Skeletal muscle tissue (tissue), 4 donors: ENCODE measurements around the gene BARHL1. TPM values are rescaled to one million over a fixed set of nuclear protein-coding genes. Genes with fewer than 3 reads are reported as not detected.

Source experiments
- H3K27ac ChIP-seq: one replicate; pipeline ENCODE4 v1.7.0; 2013; ENCODE audit warnings: mild to moderate bottlenecking, low read depth, low read length, inconsistent platforms
- H3K27me3 ChIP-seq, 3 donors: one replicate each; pipeline ENCODE4 v1.7.0; 2013; ENCODE audit warnings: low read length in 3 of 3; ENCODE audit not compliant: control insufficient read depth in 3 of 3, insufficient read depth in 3 of 3
- H3K36me3 ChIP-seq, 3 donors: one replicate each; pipeline ENCODE4 v1.7.0; 2013; ENCODE audit warnings: low read length in 3 of 3; ENCODE audit not compliant: control insufficient read depth in 3 of 3, insufficient read depth in 3 of 3
- H3K4me1 ChIP-seq, 3 donors: one replicate each; pipeline ENCODE4 v1.7.0; 2013; ENCODE audit warnings: low read length in 3 of 3, mild to moderate bottlenecking in 3 of 3; ENCODE audit not compliant: control insufficient read depth in 3 of 3, insufficient read depth in 3 of 3
- H3K4me3 ChIP-seq, 3 donors: one replicate each; pipeline ENCODE4 v1.7.0; 2013; ENCODE audit warnings: low read length in 3 of 3
- H3K9ac ChIP-seq, 3 donors: one replicate each; pipeline ENCODE4 v1.7.0; 2013; ENCODE audit warnings: low read length in 3 of 3, mild to moderate bottlenecking in 3 of 3, moderate library complexity in 2 of 3, low read depth in 1 of 3
- H3K9me3 ChIP-seq, 3 donors: one replicate each; pipeline ENCODE4 v1.7.0; 2013; ENCODE audit warnings: low read length in 3 of 3; ENCODE audit not compliant: control insufficient read depth in 3 of 3
- total RNA-seq: library from RNA; depleted of rRNA; stranded (reverse); fragments of >200 nt; gene quantifications from one replicate; pipeline ENCODE4 v1.2.3, GENCODE V29; 2014
- donor health status: Osteomylitis.

The BARHL1 gene
- total RNA-seq, 1 donor from 2014 or later = not detected

GRCh38 chr9:132591244-132591643, 8.8 kb downstream of the BARHL1 start:
- Histone ChIP-seq H3K9ac (no peak overlapping the region), H3K36me3 (peaks cover 0 to 14% (median 13%) of the 10 kb centered on the region in 3 donors), H3K4me3 (no peak overlapping the region), H3K27ac (no peak overlapping the region), H3K9me3 (no peaks in the 10 kb centered on the region), H3K4me1 (peaks cover 0 to 2% (median 0%) of the 10 kb centered on the region in 3 donors), H3K27me3 (peaks cover 50 to 66% (median 64%) of the 10 kb centered on the region in 3 donors)

GRCh38 chr9:132591751-132592314, 9.4 kb downstream of the BARHL1 start:
- H3K36me3 ChIP-seq = peaks cover 0 to 16% (median 16%) of the 10 kb centered on the region in 3 donors
- peaks cover 0 to 2% (median 0%) of the 10 kb centered on the region in 3 donors for H3K4me1 ChIP-seq
- H3K9me3 ChIP-seq = no peaks in the 10 kb centered on the region
- H3K27ac ChIP-seq = no peak overlapping the region
- no peak overlapping the region for H3K4me3 ChIP-seq
- no peak overlapping the region for H3K9ac ChIP-seq
- H3K27me3 ChIP-seq = peaks cover 44 to 60% (median 58%) of the 10 kb centered on the region in 3 donors

GRCh38 chr9:132592451-132592850, 10.0 kb downstream of the BARHL1 start:
- Histone ChIP-seq H3K27me3 (peaks cover 38 to 54% (median 52%) of the 10 kb centered on the region in 3 donors), H3K27ac (no peak overlapping the region), H3K36me3 (peaks cover 0 to 20% (median 16%) of the 10 kb centered on the region in 3 donors), H3K4me3 (no peak overlapping the region), H3K9ac (no peak overlapping the region), H3K4me1 (no peaks in the 10 kb centered on the region), H3K9me3 (no peaks in the 10 kb centered on the region)

GRCh38 chr9:132594412-132594811, 12.0 kb downstream of the BARHL1 start:
- H3K4me1 ChIP-seq = no peaks in the 10 kb centered on the region
- H3K9ac ChIP-seq = no peak overlapping the region
- H3K4me3 ChIP-seq = no peak overlapping the region
- no peaks in the 10 kb centered on the region for H3K9me3 ChIP-seq
- peaks cover 21 to 35% (median 34%) of the 10 kb centered on the region in 3 donors for H3K27me3 ChIP-seq
- H3K27ac ChIP-seq = no peak overlapping the region
- peaks cover 0 to 22% (median 16%) of the 10 kb centered on the region in 3 donors for H3K36me3 ChIP-seq

- Histone ChIP-seq H3K4me3 (no peak overlapping the region), H3K9ac (no peak overlapping the region), H3K27ac (no peak overlapping the region), H3K4me1 (no peaks in the 10 kb centered on the region), H3K27me3 (peaks cover 21 to 32% (median 26%) of the 10 kb centered on the region in 3 donors), H3K36me3 (peaks cover 5 to 24% (median 22%) of the 10 kb centered on the region in 3 donors), H3K9me3 (no peaks in the 10 kb centered on the region)
Observed at GRCh38 chr9:132595319-132595718, 12.9 kb downstream of the BARHL1 start.

- Histone ChIP-seq H3K36me3 (peaks cover 9 to 31% (median 26%) of the 10 kb centered on the region in 3 donors), H3K4me1 (no peaks in the 10 kb centered on the region), H3K9ac (no peak overlapping the region), H3K4me3 (no peak overlapping the region), H3K27ac (no peak overlapping the region), H3K27me3 (peaks cover 15 to 25% (median 18%) of the 10 kb centered on the region in 3 donors), H3K9me3 (no peaks in the 10 kb centered on the region)
Observed at GRCh38 chr9:132596200-132596599, 13.8 kb downstream of the BARHL1 start.

- Histone ChIP-seq H3K9ac (no peak overlapping the region), H3K27me3 (peaks cover 4 to 15% (median 7%) of the 10 kb centered on the region in 3 donors), H3K27ac (no peak overlapping the region), H3K4me1 (no peaks in the 10 kb centered on the region), H3K36me3 (peaks cover 13 to 33% (median 31%) of the 10 kb centered on the region in 3 donors), H3K4me3 (no peak overlapping the region), H3K9me3 (no peaks in the 10 kb centered on the region)
Observed at GRCh38 chr9:132597073-132597775, 14.8 kb downstream of the BARHL1 start.

GRCh38 chr9:132600326-132600984, 18.0 kb downstream of the BARHL1 start:
- no peaks in the 10 kb centered on the region for H3K4me1 ChIP-seq
- H3K4me3 ChIP-seq = no peak overlapping the region
- peaks cover 0 to 2% (median 0%) of the 10 kb centered on the region in 3 donors for H3K27me3 ChIP-seq
- no peak overlapping the region for H3K9ac ChIP-seq
- no peak overlapping the region for H3K27ac ChIP-seq
- no peaks in the 10 kb centered on the region for H3K9me3 ChIP-seq
- H3K36me3 ChIP-seq = peaks cover 23 to 31% (median 30%) of the 10 kb centered on the region in 3 donors

GRCh38 chr9:132602207-132602606, 19.8 kb downstream of the BARHL1 start:
- peaks cover 0 to 2% (median 0%) of the 10 kb centered on the region in 3 donors for H3K27me3 ChIP-seq
- H3K36me3 ChIP-seq = peaks cover 26 to 37% (median 34%) of the 10 kb centered on the region in 3 donors
- H3K27ac ChIP-seq = no peak overlapping the region
- H3K4me3 ChIP-seq = no peak overlapping the region
- H3K9me3 ChIP-seq = no peaks in the 10 kb centered on the region
- H3K4me1 ChIP-seq = no peaks in the 10 kb centered on the region
- no peak overlapping the region for H3K9ac ChIP-seq

GRCh38 chr9:132605387-132605786, 23.0 kb downstream of the BARHL1 start:
- Histone ChIP-seq H3K36me3 (peaks cover 33 to 55% (median 43%) of the 10 kb centered on the region in 3 donors), H3K27ac (no peak overlapping the region), H3K27me3 (no peaks in the 10 kb centered on the region), H3K4me1 (no peaks in the 10 kb centered on the region), H3K9me3 (no peaks in the 10 kb centered on the region), H3K9ac (no peak overlapping the region), H3K4me3 (no peak overlapping the region)
